Astrocyte (in vitro differentiated cells and primary cell): ENCODE measurements around the gene KDM4B. TPM values are rescaled to one million over a fixed set of nuclear protein-coding genes. Genes with fewer than 3 reads are reported as not detected.
A peak's percentile ranks its signal among the peaks of the same experiment; 100 is the strongest.

ENCODE experiments used
- DNase-seq: peaks from one replicate; pipeline ENCODE4 v3.0.0-alpha.2; 2010; ENCODE audit warnings: low read depth
- FAIRE-seq: peaks from 2 replicates; lab custom pipeline; 2011; peaks lifted over from hg19 to GRCh38; lab: Jason Lieb, UNC
- H2AFZ ChIP-seq: 2 replicates; pipeline ENCODE4 v1.6.0; 2012; ENCODE audit warnings: low read depth, low read length, inconsistent platforms
- H3K27ac ChIP-seq: 2 replicates; pipeline ENCODE4 v1.5.1; 2011; ENCODE audit warnings: low read depth, low read length, inconsistent platforms
- H3K27me3 ChIP-seq: 2 replicates; pipeline ENCODE4 v1.6.0; 2011; ENCODE audit warnings: low read length, inconsistent platforms; ENCODE audit not compliant: insufficient read depth
- H3K36me3 ChIP-seq: 2 replicates; pipeline ENCODE4 v1.5.1; 2011; ENCODE audit warnings: low read length, inconsistent platforms; ENCODE audit not compliant: insufficient read depth
- H3K4me1 ChIP-seq: 2 replicates; pipeline ENCODE4 v1.5.1; 2011; ENCODE audit warnings: low read length, inconsistent platforms; ENCODE audit not compliant: insufficient read depth
- H3K4me2 ChIP-seq: 2 replicates; pipeline ENCODE4 v1.6.0; 2012; ENCODE audit warnings: low read length, inconsistent platforms
- H3K4me3 ChIP-seq: 2 replicates; pipeline ENCODE4 v1.5.1; 2011; ENCODE audit warnings: low read depth, mild to moderate bottlenecking, low read length, inconsistent platforms; ENCODE audit not compliant: insufficient read depth
- H3K79me2 ChIP-seq: 2 replicates; pipeline ENCODE4 v1.6.0; 2012; ENCODE audit warnings: mild to moderate bottlenecking, low read length, inconsistent platforms; ENCODE audit not compliant: insufficient read depth
- H3K9ac ChIP-seq: 2 replicates; pipeline ENCODE4 v1.6.0; 2012; ENCODE audit warnings: mild to moderate bottlenecking, low read length, inconsistent platforms
- H3K9me3 ChIP-seq: 2 replicates; pipeline ENCODE4 v1.5.1; 2012; ENCODE audit warnings: low read depth, mild to moderate bottlenecking, low read length, inconsistent platforms; ENCODE audit not compliant: insufficient read depth
- H4K20me1 ChIP-seq: 2 replicates; pipeline ENCODE4 v1.6.0; 2012; ENCODE audit warnings: low read length, inconsistent platforms; ENCODE audit not compliant: insufficient read depth
- H3K27ac Mint-ChIP-seq: one replicate; pipeline ENCODE4 v1.8.0; 2021; ENCODE audit warnings: mild to moderate bottlenecking, mixed read lengths; ENCODE audit not compliant: unreplicated experiment
- H3K27me3 Mint-ChIP-seq: one replicate; pipeline ENCODE4 v1.8.0; 2021; ENCODE audit warnings: low read depth, mixed read lengths; ENCODE audit not compliant: unreplicated experiment
- H3K36me3 Mint-ChIP-seq: one replicate; pipeline ENCODE4 v1.8.0; 2021; ENCODE audit warnings: low read depth, mixed read lengths; ENCODE audit not compliant: unreplicated experiment
- H3K4me1 Mint-ChIP-seq: one replicate; pipeline ENCODE4 v1.8.0; 2021; ENCODE audit warnings: low read depth, mixed read lengths; ENCODE audit not compliant: unreplicated experiment
- H3K4me3 Mint-ChIP-seq: one replicate; pipeline ENCODE4 v1.8.0; 2021; ENCODE audit warnings: mild to moderate bottlenecking, moderate library complexity, mixed read lengths; ENCODE audit not compliant: unreplicated experiment
- H3K9me3 Mint-ChIP-seq: one replicate; pipeline ENCODE4 v1.8.0; 2021; ENCODE audit warnings: mild to moderate bottlenecking, mixed read lengths; ENCODE audit not compliant: unreplicated experiment
- CTCF ChIP-seq: IDR thresholded peaks from 2 replicates; pipeline ENCODE4 v1.5.1; 2011; ENCODE audit warnings: low read depth, mild to moderate bottlenecking, inconsistent platforms, low read length, moderate library complexity; ENCODE audit not compliant: insufficient read depth
- EZH2 ChIP-seq: IDR thresholded peaks from 2 replicates; pipeline ENCODE4 v1.6.1; 2012; ENCODE audit warnings: mild to moderate bottlenecking, low read length, inconsistent platforms; ENCODE audit not compliant: insufficient read depth
- total RNA-seq: library from RNA; stranded (reverse); gene quantifications from 2 replicates; pipeline ENCODE4 v1.2.1, GENCODE V29; 2021

The KDM4B gene
- total RNA-seq, 1 donor from 2014 or later: 55.2 TPM

GRCh38 chr19:5046339-5047039 is 77.6 kb downstream of the KDM4B start:
- no peaks in the 10 kb centered on the region for H3K27me3 Mint-ChIP-seq
- peak overlapping the region; percentile 31 for H3K9ac ChIP-seq
- no peaks in the 10 kb centered on the region for H3K9me3 ChIP-seq
- no peaks in the 10 kb centered on the region for H3K27me3 ChIP-seq
- H3K36me3 ChIP-seq: no peaks in the 10 kb centered on the region
- peaks cover 55% of the 10 kb centered on the region for H4K20me1 ChIP-seq
- no peak overlapping the region for H3K4me3 ChIP-seq
- peaks cover 7% of the 10 kb centered on the region for H3K79me2 ChIP-seq
- peak; percentile 46 for DNase-seq
- H3K36me3 Mint-ChIP-seq: peaks cover 11% of the 10 kb centered on the region
- peak overlapping the region; percentile 63 for H3K4me2 ChIP-seq
- H3K27ac Mint-ChIP-seq: no peak overlapping the region
- TF ChIP-seq CTCF (no peak), EZH2 (no peak)
- H3K4me3 Mint-ChIP-seq: no peak overlapping the region
- no peaks in the 10 kb centered on the region for H3K9me3 Mint-ChIP-seq
- H2AFZ ChIP-seq: no peak overlapping the region
- peaks cover 21% of the 10 kb centered on the region for H3K4me1 Mint-ChIP-seq
- H3K4me1 ChIP-seq: peaks cover 33% of the 10 kb centered on the region
- peak; percentile 39 for FAIRE-seq
- peak overlapping the region; percentile 16 for H3K27ac ChIP-seq

- no peak for FAIRE-seq
- Mint-ChIP-seq H3K9me3 (no peaks in the 10 kb centered on the region), H3K4me3 (no peak overlapping the region), H3K4me1 (peaks cover 21% of the 10 kb centered on the region), H3K27ac (peak overlapping the region; percentile 41), H3K36me3 (peaks cover 11% of the 10 kb centered on the region), H3K27me3 (no peaks in the 10 kb centered on the region)
- peak overlapping the region; percentile 63 for H3K4me2 ChIP-seq
- H3K4me3 ChIP-seq: no peak overlapping the region
- no peaks in the 10 kb centered on the region for H3K27me3 ChIP-seq
- no peaks in the 10 kb centered on the region for H3K36me3 ChIP-seq
- H3K79me2 ChIP-seq: peaks cover 7% of the 10 kb centered on the region
- no peak overlapping the region for H3K9ac ChIP-seq
- H2AFZ ChIP-seq: no peak overlapping the region
- H4K20me1 ChIP-seq: peaks cover 61% of the 10 kb centered on the region
- no peak for DNase-seq
- TF ChIP-seq CTCF (no peak), EZH2 (no peak)
- H3K4me1 ChIP-seq: peaks cover 33% of the 10 kb centered on the region
- no peaks in the 10 kb centered on the region for H3K9me3 ChIP-seq
- H3K27ac ChIP-seq: no peak overlapping the region
Measured at GRCh38 chr19:5047251-5047935, 78.5 kb downstream of the KDM4B start.
